Esophagus muscularis mucosa (tissue), 4 donors: ENCODE data around the gene GALE.

ENCODE experiments used
- EP300 ChIP-seq: sonication (generic); formaldehyde crosslinking; IDR thresholded peaks from one replicate; pipeline ENCODE4 v1.6.1; 2017; ENCODE audit warnings: antibody characterized with exemption
- POLR2A ChIP-seq: fragments of 450-650 bp; IDR thresholded peaks from one replicate; pipeline ENCODE4 v1.6.1; 2017; ENCODE audit warnings: antibody characterized with exemption, moderate library complexity, mild to moderate bottlenecking, low read depth
- TF ChIP-seq, protein P1 (sequence below), 3 experiments: fragments of 200-600 bp in 2 of 3; fragments of 450-650 bp in 1 of 3; sonication (generic) in 2 of 3; IDR thresholded peaks; one replicate each; pipeline ENCODE4 v1.5.1; 2017 to 2019; ENCODE audit warnings: antibody characterized with exemption in 3 of 3, mild to moderate bottlenecking in 2 of 3, moderate library complexity in 1 of 3

DNA sequence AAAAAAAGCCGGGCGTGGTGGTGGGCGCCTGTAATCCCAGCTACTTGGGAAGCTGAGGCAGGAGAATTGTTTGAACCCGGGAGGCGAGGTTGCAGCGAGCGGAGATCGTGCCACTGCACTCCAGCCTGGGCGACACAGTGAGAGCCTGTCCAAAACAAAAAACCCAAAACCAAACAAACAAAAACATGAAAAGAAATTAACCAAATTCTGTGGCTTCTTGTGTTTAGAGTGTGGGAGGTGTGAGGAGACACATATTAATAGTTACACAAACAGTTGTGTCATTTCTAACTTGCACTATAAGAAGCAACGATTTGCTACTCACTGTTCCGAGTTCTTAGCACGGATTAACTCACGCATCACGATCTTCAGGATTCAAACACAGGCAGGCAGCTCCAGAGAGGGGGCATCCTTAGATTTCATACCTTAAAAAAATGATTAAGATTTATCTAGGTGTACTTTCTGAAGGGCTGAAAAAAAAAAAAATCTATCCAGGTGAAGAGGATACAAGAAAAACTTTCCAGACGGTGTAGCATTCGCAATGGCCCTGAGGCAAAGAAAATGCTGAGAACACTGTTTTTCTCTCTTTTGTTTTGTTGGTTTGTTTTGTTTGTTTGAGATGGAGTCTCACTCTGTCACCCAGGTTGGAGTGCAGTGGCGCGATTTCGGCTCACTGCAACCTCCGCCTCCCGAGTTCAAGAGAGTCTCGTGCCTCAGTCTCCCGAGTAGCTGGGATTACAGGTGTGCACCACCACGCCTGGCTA, 25.4 kb upstream of the GALE start:
- TF ChIP-seq, protein P1, sequence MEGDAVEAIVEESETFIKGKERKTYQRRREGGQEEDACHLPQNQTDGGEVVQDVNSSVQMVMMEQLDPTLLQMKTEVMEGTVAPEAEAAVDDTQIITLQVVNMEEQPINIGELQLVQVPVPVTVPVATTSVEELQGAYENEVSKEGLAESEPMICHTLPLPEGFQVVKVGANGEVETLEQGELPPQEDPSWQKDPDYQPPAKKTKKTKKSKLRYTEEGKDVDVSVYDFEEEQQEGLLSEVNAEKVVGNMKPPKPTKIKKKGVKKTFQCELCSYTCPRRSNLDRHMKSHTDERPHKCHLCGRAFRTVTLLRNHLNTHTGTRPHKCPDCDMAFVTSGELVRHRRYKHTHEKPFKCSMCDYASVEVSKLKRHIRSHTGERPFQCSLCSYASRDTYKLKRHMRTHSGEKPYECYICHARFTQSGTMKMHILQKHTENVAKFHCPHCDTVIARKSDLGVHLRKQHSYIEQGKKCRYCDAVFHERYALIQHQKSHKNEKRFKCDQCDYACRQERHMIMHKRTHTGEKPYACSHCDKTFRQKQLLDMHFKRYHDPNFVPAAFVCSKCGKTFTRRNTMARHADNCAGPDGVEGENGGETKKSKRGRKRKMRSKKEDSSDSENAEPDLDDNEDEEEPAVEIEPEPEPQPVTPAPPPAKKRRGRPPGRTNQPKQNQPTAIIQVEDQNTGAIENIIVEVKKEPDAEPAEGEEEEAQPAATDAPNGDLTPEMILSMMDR (IDR thresholded peaks at IDR 0.05) = no peak
- TF ChIP-seq POLR2A (no peak), EP300 (no peak)
